NCI-H524 (cell line): ENCODE measurements around the gene SEMA5A.

ENCODE experiments used
- DNase-seq, 2 experiments: peaks; one replicate each; lab custom pipeline; 2025; lab: John Stamatoyannopoulos, UW

The SEMA5A gene

GRCh38 chr5:9009931-9010651 is 535.8 kb downstream of the SEMA5A start:
- no peak for DNase-seq

- DNase-seq = no peak
These were observed 548.3 kb downstream of the SEMA5A start for GRCh38 chr5:8997542-8998070.

- peak; percentile 16 to 41 for DNase-seq
These were observed 552.8 kb downstream of the SEMA5A start for GRCh38 chr5:8993031-8993430.
